ENCODE results near the gene INMT. TPM values are rescaled to one million over a fixed set of nuclear protein-coding genes. Genes with fewer than 3 reads are reported as not detected.

Gene INMT
- total RNA-seq, 4 donors from 2014 or later, result 115 to 212 (median 131) TPM

- H3K9me3 ChIP-seq, result no peaks in the 10 kb centered on the region
- WGBS, 2 donors (ENCODE audit: low coverage in 1 of 2), result 100% methylated on average over 2 of the region's 6 CpGs; no CpG with 5 or more reads in 1 of the 2 donors
- no peaks in the 10 kb centered on the region for H3K36me3 ChIP-seq
- H3K27me3 ChIP-seq, result peaks cover 22% of the 10 kb centered on the region
- H3K4me3 ChIP-seq, result no peak overlapping the region
- no peaks in the 10 kb centered on the region for H3K4me1 ChIP-seq
- no peak for TF ChIP-seq POLR2AphosphoS5 (IDR thresholded peaks at IDR 0.05)
- TF ChIP-seq POLR2A (IDR thresholded peaks at IDR 0.05), result no peak
- TF ChIP-seq EP300 (IDR thresholded peaks at IDR 0.05), result no peak
- TF ChIP-seq CTCF (IDR thresholded peaks at IDR 0.05), result no peak
- ATAC-seq, result no peak
- H3K27ac ChIP-seq, result no peak overlapping the region
Observed at GRCh38 chr7:30733216-30733615, 18.7 kb upstream of the INMT start.

- 97 to 100% methylated on average over 1 to 5 of the region's 11 CpGs for WGBS, 2 donors (ENCODE audit: low coverage in 1 of 2)
- Histone ChIP-seq H3K9me3 (no peaks in the 10 kb centered on the region), H3K4me3 (no peak overlapping the region), H3K4me1 (no peaks in the 10 kb centered on the region), H3K36me3 (no peaks in the 10 kb centered on the region), H3K27ac (no peak overlapping the region), H3K27me3 (peaks cover 22% of the 10 kb centered on the region)
- no peak for ATAC-seq
- TF ChIP-seq CTCF (IDR thresholded peaks at IDR 0.05) (no peak), POLR2A (IDR thresholded peaks at IDR 0.05) (no peak), EP300 (IDR thresholded peaks at IDR 0.05) (no peak), POLR2AphosphoS5 (IDR thresholded peaks at IDR 0.05) (no peak)
Observed at GRCh38 chr7:30733691-30734090, 18.2 kb upstream of the INMT start.

GRCh38 chr7:30734497-30734896 is 17.4 kb upstream of the INMT start:
- H3K27ac ChIP-seq, result no peak overlapping the region
- no peak for ATAC-seq
- H3K4me3 ChIP-seq, result no peak overlapping the region
- no peaks in the 10 kb centered on the region for H3K9me3 ChIP-seq
- H3K27me3 ChIP-seq, result peaks cover 22% of the 10 kb centered on the region
- no peaks in the 10 kb centered on the region for H3K4me1 ChIP-seq
- H3K36me3 ChIP-seq, result no peaks in the 10 kb centered on the region
- WGBS, 2 donors (ENCODE audit: low coverage in 1 of 2), result no CpG with 5 or more reads among the region's 7 CpGs
- TF ChIP-seq POLR2AphosphoS5 (IDR thresholded peaks at IDR 0.05) (no peak), EP300 (IDR thresholded peaks at IDR 0.05) (no peak), CTCF (IDR thresholded peaks at IDR 0.05) (no peak), POLR2A (IDR thresholded peaks at IDR 0.05) (no peak)

- Histone ChIP-seq H3K36me3 (no peaks in the 10 kb centered on the region), H3K9me3 (no peaks in the 10 kb centered on the region), H3K4me1 (peaks cover 0 to 5% (median 0%) of the 10 kb centered on the region in 3 donors), H3K27me3 (peaks cover 22% of the 10 kb centered on the region), H3K4me3 (no peak overlapping the region), H3K27ac (no peak overlapping the region)
- 92 to 93% methylated on average over 2 to 3 of the region's 3 CpGs for WGBS, 2 donors (ENCODE audit: low coverage in 1 of 2)
- ATAC-seq, result no peak
- TF ChIP-seq POLR2AphosphoS5 (IDR thresholded peaks at IDR 0.05), result no peak
- TF ChIP-seq POLR2A (IDR thresholded peaks at IDR 0.05), result no peak
- TF ChIP-seq EP300 (IDR thresholded peaks at IDR 0.05), result no peak
- TF ChIP-seq CTCF (IDR thresholded peaks at IDR 0.05), result no peak
Observed at GRCh38 chr7:30735631-30736030, 16.3 kb upstream of the INMT start.

- Histone ChIP-seq H3K4me3 (no peak overlapping the region), H3K27ac (no peak overlapping the region), H3K36me3 (no peaks in the 10 kb centered on the region), H3K27me3 (peaks cover 22% of the 10 kb centered on the region), H3K4me1 (peaks cover 0 to 8% (median 0%) of the 10 kb centered on the region in 3 donors), H3K9me3 (no peaks in the 10 kb centered on the region)
- WGBS, 2 donors (ENCODE audit: low coverage in 1 of 2), result 92 to 100% methylated on average over 1 to 2 of the region's 4 CpGs
- TF ChIP-seq POLR2A (IDR thresholded peaks at IDR 0.05) (no peak), CTCF (IDR thresholded peaks at IDR 0.05) (no peak), EP300 (IDR thresholded peaks at IDR 0.05) (no peak), POLR2AphosphoS5 (IDR thresholded peaks at IDR 0.05) (no peak)
- ATAC-seq, result no peak
Observed at GRCh38 chr7:30736291-30736690, 15.6 kb upstream of the INMT start.
